Uterus (tissue), 2 donors: ENCODE measurements around the gene DKC1.

Experiments used
- POLR2A ChIP-seq, 2 donors: fragments of 450-650 bp; IDR thresholded peaks; one replicate each; pipeline ENCODE4 v1.6.1; 2016; ENCODE audit warnings: antibody characterized with exemption in 2 of 2, mild to moderate bottlenecking in 1 of 2, moderate library complexity in 1 of 2
- TF ChIP-seq, protein P1 (sequence below), 4 experiments: fragments of 200-600 bp in 2 of 4; fragments of 450-650 bp in 2 of 4; sonication (generic) in 2 of 4; IDR thresholded peaks; one replicate each; pipeline ENCODE4 v1.5.1; 2016 to 2019; ENCODE audit warnings: antibody characterized with exemption in 4 of 4, mild to moderate bottlenecking in 2 of 4, moderate library complexity in 1 of 4

DNA sequence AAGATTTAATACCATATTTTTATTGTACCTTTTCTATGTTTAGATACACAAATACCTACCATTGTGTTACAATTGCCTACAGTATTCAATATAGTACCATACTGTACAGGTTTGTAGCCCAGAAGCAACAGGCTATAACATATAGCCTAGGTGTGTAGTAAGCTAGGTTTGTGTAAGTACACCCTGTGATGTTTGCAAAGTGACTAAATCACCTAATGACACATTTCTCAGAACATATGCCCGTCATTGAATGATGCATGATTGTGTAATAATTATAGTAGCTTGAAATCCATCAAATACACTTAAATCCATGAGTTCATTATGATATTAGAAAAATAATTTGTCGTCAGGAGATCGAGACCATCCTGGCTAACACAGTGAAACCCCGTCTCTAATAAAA is 42.6 kb upstream of the DKC1 start:
- TF ChIP-seq POLR2A (IDR thresholded peaks at IDR 0.05): no peak
- TF ChIP-seq, protein P1, sequence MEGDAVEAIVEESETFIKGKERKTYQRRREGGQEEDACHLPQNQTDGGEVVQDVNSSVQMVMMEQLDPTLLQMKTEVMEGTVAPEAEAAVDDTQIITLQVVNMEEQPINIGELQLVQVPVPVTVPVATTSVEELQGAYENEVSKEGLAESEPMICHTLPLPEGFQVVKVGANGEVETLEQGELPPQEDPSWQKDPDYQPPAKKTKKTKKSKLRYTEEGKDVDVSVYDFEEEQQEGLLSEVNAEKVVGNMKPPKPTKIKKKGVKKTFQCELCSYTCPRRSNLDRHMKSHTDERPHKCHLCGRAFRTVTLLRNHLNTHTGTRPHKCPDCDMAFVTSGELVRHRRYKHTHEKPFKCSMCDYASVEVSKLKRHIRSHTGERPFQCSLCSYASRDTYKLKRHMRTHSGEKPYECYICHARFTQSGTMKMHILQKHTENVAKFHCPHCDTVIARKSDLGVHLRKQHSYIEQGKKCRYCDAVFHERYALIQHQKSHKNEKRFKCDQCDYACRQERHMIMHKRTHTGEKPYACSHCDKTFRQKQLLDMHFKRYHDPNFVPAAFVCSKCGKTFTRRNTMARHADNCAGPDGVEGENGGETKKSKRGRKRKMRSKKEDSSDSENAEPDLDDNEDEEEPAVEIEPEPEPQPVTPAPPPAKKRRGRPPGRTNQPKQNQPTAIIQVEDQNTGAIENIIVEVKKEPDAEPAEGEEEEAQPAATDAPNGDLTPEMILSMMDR (IDR thresholded peaks at IDR 0.05): no peak
